Adrenal gland (tissue), 12 donors: ENCODE data around the gene LYPD1. TPM values are rescaled to one million over a fixed set of nuclear protein-coding genes. Genes with fewer than 3 reads are reported as not detected.

ENCODE experiments used
- DNase-seq, 7 donors: peaks; one replicate each; pipeline ENCODE4 v3.0.0-alpha.2; 2019 to 2020
- H3K27ac ChIP-seq, 5 donors: fragments of 200-600 bp; sonication (generic) in 4 of 5; 1 replicate in 3 of 5; 2 replicates in 2 of 5; pipeline versions ENCODE4 v1.5.1 to v1.8.0; 2016 to 2020; ENCODE audit warnings: mild to moderate bottlenecking in 1 of 5
- H3K27me3 ChIP-seq: fragments of 200-600 bp; 2 replicates; pipeline ENCODE4 v1.8.0; 2021
- H3K36me3 ChIP-seq, 2 donors: fragments of 200-600 bp; replicated peaks in 1 of 2; 1 replicate in 1 of 2; 2 replicates in 1 of 2; pipeline versions ENCODE4 v1.5.1 to v1.8.0; 2018 to 2022
- H3K4me1 ChIP-seq, 2 donors: fragments of 200-600 bp; replicated peaks in 1 of 2; 1 replicate in 1 of 2; 2 replicates in 1 of 2; pipeline versions ENCODE4 v1.5.1 to v1.8.0; 2018 to 2021
- H3K4me3 ChIP-seq, 4 donors: fragments of 200-600 bp; sonication (generic) in 3 of 4; one replicate each; pipeline ENCODE4 v1.5.1; 2016 to 2018
- H3K9me3 ChIP-seq, 3 donors: fragments of 200-600 bp; sonication (generic) in 1 of 3; replicated peaks in 1 of 3; 1 replicate in 2 of 3; 2 replicates in 1 of 3; pipeline versions ENCODE4 v1.5.1 to v1.8.0; 2016 to 2021
- POLR2A ChIP-seq, 2 donors: fragments of 450-650 bp; IDR thresholded peaks; one replicate each; pipeline ENCODE4 v1.6.1; 2017; ENCODE audit warnings: antibody characterized with exemption in 2 of 2, mild to moderate bottlenecking in 2 of 2, moderate library complexity in 1 of 2
- WGBS, 4 donors: extraction: QIAGEN DNeasy Blood & Tissue Kit in 2 of 4; methylation state at CpG; one replicate each; pipeline versions ENCODE4 v1.1.5 to v1.1.7; 2013 to 2017; 5-methylcytosine and 5-hydroxymethylcytosine counted together
- intact Hi-C, 2 donors: fragments of 100-400 bp; cut with DNase I; formaldehyde crosslinking; loops; one replicate each; pipeline versions ENCODE4 v1.14.1 to v1.15.0; 2022 to 2023
- polyA plus RNA-seq, 3 donors: library from polyadenylated mRNA; stranded (reverse); fragments of 200-250 nt in 2 of 3; fragments of 350-450 nt in 1 of 3; fragmentation: Illumina TruSeq in 1 of 3; extraction: RNeasy Lipid Tissue Mini Kit (QIAGEN cat#74804) in 1 of 3; gene quantifications; one replicate each; pipeline ENCODE4 v1.2.3, GENCODE V29; 2013 to 2014
- total RNA-seq, 9 donors: library from RNA; depleted of rRNA in 4 of 9; stranded (reverse); fragments of >200 nt in 4 of 9; fragments of 120-200 nt in 1 of 9; fragmentation: NEBNext Ultra II Directional in 1 of 9; extraction: Animal tissue kit (Norgen Biotek cat#: 25700) in 1 of 9; gene quantifications; one replicate each; pipeline versions ENCODE4 v1.1.0 to v1.2.4, GENCODE V29; 2013 to 2023
- TF ChIP-seq, protein P1 (sequence below), 6 experiments: fragments of 450-650 bp in 4 of 6; fragments of 200-600 bp in 2 of 6; sonication (generic) in 1 of 6; IDR thresholded peaks; 1 replicate in 5 of 6; 2 replicates in 1 of 6; pipeline versions ENCODE4 v1.5.1 to v1.8.0; 2016 to 2021; ENCODE audit warnings: antibody characterized with exemption in 6 of 6, mild to moderate bottlenecking in 2 of 6, moderate library complexity in 1 of 6
- donor health status: healthy with polysubstance abuse.
- donor health status: Bipolar disorder and iron deficiency.
- donor health status: DM: yes; HTN: yes; CAD: no.
- donor health status: DM: no; HTN: no; CAD: no.
- donor health status: DM: no; HTN: no; CAD: no.
- donor health status: DM: yes; HTN: yes; CAD: no.

Gene LYPD1
- total and polyA plus RNA-seq, 12 donors = 0.22 to 6.9 (median 0.80) TPM; not detected in 2

DNA sequence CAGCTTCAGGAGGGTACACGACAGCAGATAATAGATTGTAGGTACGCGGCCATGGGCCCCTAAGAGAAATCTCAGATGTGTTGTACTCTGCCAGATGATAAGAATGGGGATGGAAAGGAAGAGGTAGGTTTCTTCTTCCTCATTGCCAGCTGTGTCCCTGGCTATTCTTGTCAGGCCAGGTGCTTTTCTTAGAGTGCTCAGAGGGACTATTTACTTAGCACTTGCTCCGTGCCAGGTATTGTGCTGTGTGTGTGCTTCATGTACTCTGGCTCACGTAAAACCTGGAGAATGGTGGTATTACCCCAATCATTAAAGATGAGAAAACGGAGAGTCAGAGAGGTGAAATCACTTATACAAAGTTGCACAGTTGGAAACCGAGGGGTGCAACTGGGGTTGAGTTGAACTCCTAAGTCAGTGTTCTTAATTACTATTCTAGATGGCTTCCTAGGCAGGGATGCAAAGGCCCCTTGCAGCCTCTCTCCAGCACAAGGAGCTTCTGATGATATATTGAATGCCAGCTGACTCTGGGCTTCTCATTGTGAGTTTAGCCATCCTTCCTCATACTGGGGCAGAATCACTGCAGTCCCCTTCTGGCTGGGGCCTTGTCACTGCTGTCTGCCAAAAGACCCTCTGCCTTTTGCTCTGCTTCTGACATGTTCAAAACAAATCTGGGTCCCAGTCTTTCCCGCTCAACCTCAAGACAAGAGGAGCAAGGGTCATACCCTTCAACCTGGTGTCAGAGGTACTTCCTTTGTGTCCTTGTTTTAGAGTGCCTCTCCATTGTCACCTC lies 60.7 kb downstream of the LYPD1 start:
- Histone ChIP-seq H3K9me3 (no peaks in the 10 kb centered on the region), H3K4me3 (no peak overlapping the region), H3K27me3 (no peaks in the 10 kb centered on the region), H3K4me1 (no peaks in the 10 kb centered on the region), H3K36me3 (no peaks in the 10 kb centered on the region), H3K27ac (no peak overlapping the region)
- intact Hi-C loops = no loop called here
- TF ChIP-seq, protein P1, sequence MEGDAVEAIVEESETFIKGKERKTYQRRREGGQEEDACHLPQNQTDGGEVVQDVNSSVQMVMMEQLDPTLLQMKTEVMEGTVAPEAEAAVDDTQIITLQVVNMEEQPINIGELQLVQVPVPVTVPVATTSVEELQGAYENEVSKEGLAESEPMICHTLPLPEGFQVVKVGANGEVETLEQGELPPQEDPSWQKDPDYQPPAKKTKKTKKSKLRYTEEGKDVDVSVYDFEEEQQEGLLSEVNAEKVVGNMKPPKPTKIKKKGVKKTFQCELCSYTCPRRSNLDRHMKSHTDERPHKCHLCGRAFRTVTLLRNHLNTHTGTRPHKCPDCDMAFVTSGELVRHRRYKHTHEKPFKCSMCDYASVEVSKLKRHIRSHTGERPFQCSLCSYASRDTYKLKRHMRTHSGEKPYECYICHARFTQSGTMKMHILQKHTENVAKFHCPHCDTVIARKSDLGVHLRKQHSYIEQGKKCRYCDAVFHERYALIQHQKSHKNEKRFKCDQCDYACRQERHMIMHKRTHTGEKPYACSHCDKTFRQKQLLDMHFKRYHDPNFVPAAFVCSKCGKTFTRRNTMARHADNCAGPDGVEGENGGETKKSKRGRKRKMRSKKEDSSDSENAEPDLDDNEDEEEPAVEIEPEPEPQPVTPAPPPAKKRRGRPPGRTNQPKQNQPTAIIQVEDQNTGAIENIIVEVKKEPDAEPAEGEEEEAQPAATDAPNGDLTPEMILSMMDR (IDR thresholded peaks at IDR 0.05) = no peak
- TF ChIP-seq POLR2A (IDR thresholded peaks at IDR 0.05) = no peak
- no peak for DNase-seq
- WGBS, 4 donors = 79 to 88% (median 84%) methylated on average over 8 of the region's 8 CpGs

DNA sequence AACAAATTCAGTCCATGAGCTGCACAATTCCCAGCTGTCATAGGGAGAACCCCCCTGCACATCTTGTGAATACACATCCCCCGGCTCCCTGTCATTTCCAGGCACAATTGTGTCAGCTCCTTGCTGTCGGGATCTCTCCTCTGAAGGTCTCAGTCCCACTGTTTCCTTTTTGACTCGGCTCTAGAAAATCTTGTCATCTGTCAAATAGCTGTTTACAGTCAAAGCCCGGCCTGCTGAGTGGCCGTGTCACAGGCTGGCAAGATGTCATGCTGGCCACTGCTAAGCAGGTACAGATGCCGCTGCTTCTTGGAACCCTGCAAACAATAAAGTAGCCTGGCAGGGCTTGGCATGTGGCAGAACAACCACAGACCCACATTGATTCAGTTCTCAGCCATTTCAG lies 61.7 kb downstream of the LYPD1 start:
- H3K27ac ChIP-seq = no peak overlapping the region
- DNase-seq = no peak
- 68 to 74% (median 72%) methylated on average over 6 of the region's 6 CpGs for WGBS, 4 donors
- H3K36me3 ChIP-seq = no peaks in the 10 kb centered on the region
- H3K4me1 ChIP-seq = no peaks in the 10 kb centered on the region
- no peak overlapping the region for H3K4me3 ChIP-seq
- H3K27me3 ChIP-seq = no peaks in the 10 kb centered on the region
- no peaks in the 10 kb centered on the region for H3K9me3 ChIP-seq
- intact Hi-C loops = no loop called here
- TF ChIP-seq POLR2A (IDR thresholded peaks at IDR 0.05) = no peak
- TF ChIP-seq, protein P1 (IDR thresholded peaks at IDR 0.05) = no peak

DNA sequence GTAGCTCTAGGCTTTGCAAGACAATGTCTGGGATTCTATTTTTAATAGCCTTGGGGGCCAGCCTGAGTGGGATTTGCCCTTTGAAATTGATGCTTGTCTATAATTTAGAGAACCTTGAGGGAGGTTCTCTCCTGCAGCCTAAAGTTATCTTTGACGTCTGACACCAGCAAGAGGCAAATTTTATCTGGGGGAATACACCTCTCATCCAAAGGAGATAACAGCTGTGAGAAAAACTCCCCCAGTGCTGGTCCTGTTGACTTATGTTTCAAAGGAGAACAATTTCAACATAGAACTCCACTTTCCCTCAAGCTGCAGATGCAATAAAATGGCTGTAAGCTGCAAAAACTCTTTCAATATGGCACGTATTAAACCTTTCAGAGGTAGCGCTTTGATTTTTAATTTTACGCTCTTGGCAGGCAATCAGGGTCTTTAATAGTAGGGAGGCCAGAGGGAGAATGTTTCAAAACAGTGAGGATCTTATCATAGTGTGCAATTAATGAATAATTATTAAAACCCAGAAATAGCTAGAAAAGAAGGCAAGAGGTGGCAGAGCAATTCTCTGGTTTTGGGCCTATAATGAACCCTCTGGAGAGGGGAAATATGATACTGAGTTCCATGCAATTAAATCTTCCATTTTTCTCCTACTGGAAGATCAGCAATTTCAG lies 62.4 kb downstream of the LYPD1 start:
- Histone ChIP-seq H3K27ac (no peak overlapping the region), H3K36me3 (no peaks in the 10 kb centered on the region), H3K4me3 (no peak overlapping the region), H3K4me1 (no peaks in the 10 kb centered on the region), H3K27me3 (no peaks in the 10 kb centered on the region), H3K9me3 (no peaks in the 10 kb centered on the region)
- no peak for DNase-seq
- intact Hi-C loops = no loop called here
- WGBS, 4 donors = 71 to 88% (median 76%) methylated on average over 4 of the region's 4 CpGs
- TF ChIP-seq, protein P1 (IDR thresholded peaks at IDR 0.05) = no peak
- no peak for TF ChIP-seq POLR2A (IDR thresholded peaks at IDR 0.05)

DNA sequence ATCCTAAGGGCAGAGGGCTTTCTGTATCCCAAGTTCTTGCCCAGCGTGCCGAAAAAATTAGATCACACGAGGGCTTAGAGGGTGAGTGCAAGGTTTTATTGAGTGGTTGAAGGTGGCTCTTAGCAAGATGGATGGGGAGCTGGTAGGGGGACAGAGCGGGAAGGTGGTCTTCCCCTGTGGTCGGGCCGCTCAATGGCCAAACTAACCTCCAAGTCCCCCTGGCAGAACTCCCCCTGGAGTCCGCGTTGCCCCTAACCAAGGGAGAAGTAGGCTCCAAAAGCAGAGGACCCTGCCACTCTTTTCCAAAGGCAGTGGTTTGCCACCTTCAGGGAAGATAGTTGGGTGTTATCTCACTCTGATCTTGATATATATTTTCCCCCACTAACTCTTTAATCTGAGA lies 63.4 kb downstream of the LYPD1 start:
- H3K36me3 ChIP-seq = no peaks in the 10 kb centered on the region
- H3K27me3 ChIP-seq = no peaks in the 10 kb centered on the region
- TF ChIP-seq, protein P1 (IDR thresholded peaks at IDR 0.05) = no peak
- TF ChIP-seq POLR2A (IDR thresholded peaks at IDR 0.05) = no peak
- DNase-seq = no peak
- H3K4me3 ChIP-seq = no peak overlapping the region
- no peaks in the 10 kb centered on the region for H3K4me1 ChIP-seq
- intact Hi-C loops = no loop called here
- no peaks in the 10 kb centered on the region for H3K9me3 ChIP-seq
- 85 to 92% (median 91%) methylated on average over 8 of the region's 8 CpGs for WGBS, 4 donors
- H3K27ac ChIP-seq = no peak overlapping the region
